Effector CD4-positive, alpha-beta T cell (primary cell): Measurements from ENCODE around the gene TMEM72.
A peak's percentile ranks its signal among the peaks of the same experiment; 100 is the strongest.

Source experiments
- DNase-seq: peaks from one replicate; pipeline ENCODE4 v3.0.0-alpha.2; 2020

Gene TMEM72

GRCh38 chr10:44956717-44957706 is 45.9 kb downstream of the TMEM72 start:
- DNase-seq = no peak

DNA sequence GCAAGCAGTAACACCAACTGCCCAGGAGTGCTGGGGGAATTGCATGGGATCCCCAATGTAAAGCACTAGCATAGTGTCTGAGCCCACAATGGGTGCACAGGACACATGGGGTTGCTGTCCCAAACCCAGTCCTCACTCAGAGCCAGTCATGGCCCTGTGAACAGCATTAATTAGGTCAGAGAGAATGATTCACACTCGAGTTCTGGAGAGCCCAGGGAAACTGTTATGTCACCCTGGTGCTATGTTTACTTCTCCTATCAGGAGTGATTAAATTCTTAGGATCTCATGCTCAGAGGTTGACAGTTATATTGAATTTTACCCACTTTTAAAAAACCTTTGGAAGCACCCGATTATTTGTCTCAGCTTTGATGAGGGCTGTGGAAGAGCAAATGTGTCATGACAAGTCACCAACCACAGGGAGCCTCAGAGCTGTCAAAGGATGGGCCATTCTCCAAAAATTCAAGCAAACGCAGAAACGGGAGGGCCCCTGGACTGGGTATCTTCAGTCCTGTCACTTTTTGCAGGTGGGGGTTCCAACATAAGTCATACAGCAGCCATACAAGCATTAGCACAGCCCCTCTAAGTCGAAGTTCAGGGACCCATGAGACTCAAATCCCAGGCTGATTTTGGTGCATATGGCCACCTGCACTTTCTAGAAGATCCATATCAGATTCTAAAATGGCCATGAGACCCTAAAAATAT is 47.2 kb downstream of the TMEM72 start:
- DNase-seq = no peak

GRCh38 chr10:44958898-44959246 is 47.7 kb downstream of the TMEM72 start:
- DNase-seq = no peak

GRCh38 chr10:44959247-44960087 is 48.3 kb downstream of the TMEM72 start, which contains the start of gene RASSF4:
Gene RASSF4 (plus strand): TSS chr10:44959802. CDS start chr10:44970203, 10,401 bp downstream.
- peak; percentile 84 for DNase-seq

DNA sequence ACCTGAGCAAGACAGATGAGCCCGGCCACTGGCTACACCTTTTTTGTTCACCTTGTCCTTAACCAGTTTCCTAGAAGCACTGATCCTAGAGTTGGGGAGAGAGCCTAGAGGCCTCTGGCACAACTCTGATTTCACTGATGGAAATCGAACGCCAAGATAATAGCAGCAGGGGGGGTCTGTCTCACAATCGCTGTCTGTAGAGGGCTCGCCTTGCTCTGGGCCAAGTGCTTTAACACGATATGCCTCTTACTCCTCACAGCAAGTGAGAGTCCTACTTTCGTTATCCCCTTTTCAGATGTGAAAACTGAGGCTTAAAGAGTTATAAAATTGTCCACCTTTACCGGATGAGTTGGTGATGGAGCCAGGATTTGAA is 48.9 kb downstream of the TMEM72 start:
- no peak for DNase-seq

DNA sequence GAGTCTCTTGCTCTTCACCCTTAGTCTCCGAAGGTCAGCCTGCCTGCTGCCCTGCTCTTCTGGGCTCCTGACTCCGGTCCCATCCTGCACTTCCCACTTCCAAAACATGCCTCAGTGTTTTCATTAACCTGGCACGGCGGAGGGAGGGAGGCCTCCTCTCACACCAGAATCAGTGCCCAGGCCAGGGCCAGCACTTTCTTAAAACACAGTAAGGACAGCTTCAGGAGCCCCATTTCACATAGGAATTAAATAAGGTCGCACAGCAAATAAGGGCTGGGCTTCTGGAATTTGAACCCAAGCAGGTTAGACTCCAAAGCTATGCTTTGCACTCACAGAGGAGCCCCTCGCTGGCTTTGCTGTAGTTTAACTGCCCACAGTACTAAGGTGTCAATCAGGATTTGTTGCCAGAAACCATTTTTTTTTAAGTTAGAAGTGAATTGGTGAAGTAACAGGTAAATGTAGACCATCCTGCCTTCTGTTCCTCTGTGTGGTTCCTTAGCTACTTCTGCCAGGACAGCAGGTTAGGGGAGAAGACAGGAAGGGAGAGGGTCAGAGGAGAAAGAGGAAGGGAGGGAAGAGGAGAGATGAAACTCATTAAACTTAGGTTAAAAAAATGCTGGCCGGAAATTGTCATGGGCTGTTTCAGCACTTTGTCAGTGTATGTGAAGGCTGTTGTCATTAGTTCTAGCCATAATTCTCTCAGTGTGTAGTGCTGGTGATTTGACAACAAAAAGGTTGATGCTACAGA is 49.5 kb downstream of the TMEM72 start:
- DNase-seq = no peak

GRCh38 chr10:44961230-44961571 is 50.1 kb downstream of the TMEM72 start:
- no peak for DNase-seq

GRCh38 chr10:44961931-44962750 is 51.0 kb downstream of the TMEM72 start:
- no peak for DNase-seq

DNA sequence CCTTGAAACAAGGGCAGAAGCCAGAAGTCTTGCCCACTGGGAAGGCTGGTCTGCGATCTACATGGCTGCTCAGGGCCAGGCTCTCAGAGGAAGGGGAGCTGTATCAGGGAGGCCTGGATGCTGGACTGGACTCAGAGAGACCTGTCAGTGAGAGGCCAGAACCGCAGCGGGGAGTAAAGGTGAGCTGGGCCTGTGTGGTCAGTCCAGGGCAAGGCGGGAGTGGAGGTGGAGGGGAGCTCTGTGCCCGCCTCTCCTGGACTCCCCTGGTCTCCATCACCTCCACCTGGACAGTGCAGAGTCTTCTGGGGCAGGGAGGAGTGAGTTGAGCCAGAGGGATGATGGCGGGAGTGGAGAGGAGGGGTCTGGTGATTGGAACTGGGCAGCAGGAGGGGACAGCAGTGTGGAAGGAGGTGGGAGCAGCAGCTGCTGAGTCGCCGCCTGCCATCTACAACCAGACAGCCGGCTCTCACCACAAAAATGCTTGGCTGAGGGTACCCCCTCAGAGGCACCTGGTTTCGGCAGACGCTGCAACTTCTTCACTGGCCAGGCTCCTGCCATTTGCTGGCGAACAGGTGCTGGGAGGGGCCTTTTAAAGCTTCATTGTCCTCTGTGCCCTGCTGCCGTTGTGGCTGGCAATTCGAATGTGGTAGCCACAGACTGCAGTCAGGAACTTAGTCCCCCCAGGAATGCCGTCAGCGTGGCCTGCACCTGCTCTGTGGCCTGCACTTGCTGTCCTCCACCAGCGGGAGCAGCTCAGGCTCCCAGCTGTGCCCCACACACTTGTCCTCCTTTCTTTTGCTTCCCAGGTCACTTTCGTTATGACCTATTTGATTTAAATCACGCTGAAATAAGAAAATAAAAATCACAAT is 52.0 kb downstream of the TMEM72 start:
- no peak for DNase-seq

DNA sequence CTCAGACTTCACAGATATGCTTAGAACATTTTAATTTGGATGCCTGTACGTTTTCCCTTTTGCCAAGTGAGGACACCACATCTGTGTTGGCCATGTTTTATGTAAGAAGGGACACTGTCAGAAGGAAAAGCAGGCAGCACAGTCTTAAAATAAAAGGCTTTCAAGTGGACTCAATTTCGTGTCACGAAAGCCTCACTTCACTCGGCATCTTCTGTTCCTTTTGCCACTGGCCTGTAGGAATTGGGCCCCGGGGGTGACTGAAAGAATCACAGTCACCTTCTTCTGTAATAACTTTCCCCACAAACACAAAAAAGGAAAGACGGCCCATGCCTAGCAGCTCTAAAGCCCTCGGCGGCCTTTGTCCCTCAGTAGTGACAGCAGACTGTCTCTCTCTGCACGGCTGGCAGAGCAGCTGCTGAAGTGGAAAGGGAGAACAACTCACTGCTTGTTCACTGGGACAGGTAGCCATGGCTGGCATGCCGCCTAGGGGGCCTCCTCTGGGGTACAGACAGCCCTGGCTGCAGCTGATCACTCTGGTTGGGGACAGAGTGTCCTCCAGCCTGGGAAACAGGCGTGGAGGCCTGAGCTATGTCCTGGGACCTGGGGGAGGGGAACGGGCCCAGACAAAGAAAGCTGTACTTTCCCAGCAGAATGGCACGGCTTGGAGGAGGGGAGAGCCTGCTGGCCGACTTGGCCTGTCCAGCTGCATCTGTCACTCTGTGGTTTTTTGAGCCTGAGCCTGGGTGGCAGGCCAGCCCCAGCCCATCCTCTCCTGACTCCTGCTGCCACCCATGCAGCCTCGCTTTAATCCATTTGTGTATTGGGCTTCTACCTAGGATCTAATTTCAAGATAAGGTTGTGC is 52.9 kb downstream of the TMEM72 start:
- no peak for DNase-seq

GRCh38 chr10:44965104-44965503 is 54.0 kb downstream of the TMEM72 start:
- DNase-seq = no peak

DNA sequence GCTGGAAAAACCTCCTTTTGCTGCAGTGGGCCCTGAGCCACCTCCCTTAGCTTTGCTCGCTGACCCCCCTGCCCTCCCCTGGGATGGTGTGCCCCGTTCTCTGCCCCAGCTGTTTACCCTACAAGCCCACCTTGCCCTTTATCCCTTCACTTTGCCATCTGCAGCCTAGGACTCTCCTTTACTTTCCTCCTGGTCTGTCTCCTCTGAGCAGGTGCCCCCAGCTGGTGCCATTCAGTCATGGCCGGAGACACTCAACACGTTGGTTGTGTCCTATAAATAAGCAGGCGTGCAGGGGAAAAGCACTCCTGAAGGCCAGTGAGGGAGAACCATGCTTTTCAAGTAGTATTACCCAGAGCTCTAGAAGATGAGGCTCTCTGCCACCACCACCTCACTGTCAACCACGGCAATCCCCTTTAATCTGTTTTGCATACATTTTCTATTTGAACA is 54.5 kb downstream of the TMEM72 start:
- no peak for DNase-seq

DNA sequence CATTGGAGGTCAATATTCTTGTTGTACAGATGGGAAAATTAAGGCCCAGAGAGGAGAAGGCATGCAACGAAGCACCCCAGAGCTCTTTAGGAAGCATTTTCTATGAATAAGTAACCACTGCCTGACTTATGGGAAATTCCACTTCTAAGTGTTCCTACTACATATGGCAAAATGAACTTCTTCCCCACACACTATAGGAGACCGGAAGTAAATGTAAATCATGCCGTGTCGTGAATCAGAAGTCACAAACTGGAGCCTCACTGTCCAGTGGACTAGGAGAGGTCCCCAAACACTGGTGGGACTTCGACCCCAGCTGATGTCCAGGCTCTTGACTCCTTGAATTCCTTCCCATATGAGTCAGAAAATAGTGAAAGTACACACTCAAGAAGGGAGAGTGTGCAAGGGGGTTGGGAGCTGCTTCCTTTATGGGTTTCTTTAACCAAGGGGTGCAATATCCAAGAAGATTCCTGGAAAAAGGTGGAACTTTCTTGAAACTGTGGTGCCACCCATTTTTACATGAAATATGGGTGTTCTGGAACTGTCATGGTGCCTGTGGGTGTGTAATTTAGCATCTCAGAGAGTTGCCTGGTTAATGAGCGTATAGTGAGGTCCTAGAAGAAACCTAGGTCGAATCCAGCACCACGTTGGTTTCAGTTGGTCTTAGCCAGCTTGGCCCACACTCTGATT is 55.1 kb downstream of the TMEM72 start:
- no peak for DNase-seq

GRCh38 chr10:44966816-44967509 is 55.8 kb downstream of the TMEM72 start:
- DNase-seq = no peak

GRCh38 chr10:44967616-44968015 is 56.5 kb downstream of the TMEM72 start:
- no peak for DNase-seq

- no peak for DNase-seq
These were observed 57.0 kb downstream of the TMEM72 start for GRCh38 chr10:44968091-44968490.

DNA sequence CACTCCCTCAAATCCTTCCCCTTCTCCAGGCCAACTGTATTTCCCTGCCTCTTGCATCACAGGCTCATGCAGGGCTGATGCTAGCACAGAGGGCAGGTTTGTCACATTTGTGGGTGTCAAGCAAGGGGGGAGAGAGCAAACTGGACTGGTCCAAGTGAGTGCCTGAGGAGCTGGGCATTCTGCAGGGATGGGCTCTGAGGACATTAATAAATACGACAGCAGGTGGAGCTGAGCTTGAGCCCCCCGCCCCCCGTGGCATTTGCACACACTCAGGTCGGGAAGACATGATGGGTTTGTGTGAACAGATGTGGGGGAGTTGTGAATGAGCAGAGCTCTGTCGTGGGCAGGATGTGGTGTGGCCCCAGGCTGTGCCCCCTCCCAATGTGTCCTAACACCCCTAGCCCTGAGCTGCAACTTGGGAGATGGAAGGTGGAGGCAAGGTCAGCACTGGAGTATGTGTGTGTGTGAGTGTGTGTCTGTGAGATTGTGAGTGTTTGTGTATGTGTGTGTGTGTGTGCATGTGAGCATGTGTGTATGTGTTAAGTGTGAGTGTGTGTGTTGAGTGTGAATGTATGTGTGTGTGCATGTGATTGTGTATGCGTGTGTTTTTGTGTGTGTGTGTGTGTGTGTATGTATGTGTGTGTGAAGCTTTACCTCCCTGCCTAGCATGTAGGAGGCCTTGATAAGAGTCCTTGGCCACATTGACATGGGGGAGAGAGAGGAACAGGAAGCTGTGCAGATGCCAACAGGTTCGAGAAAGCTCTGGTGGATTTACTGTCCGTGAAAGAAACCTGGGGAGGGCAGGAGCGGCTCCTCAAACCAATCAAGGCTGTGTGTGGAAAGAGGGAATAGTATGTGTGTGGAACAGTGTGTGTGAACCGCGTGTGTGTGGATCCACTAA is 57.6 kb downstream of the TMEM72 start:
- no peak for DNase-seq
